ENCODE data around the gene RAD21L1. TPM values are rescaled to one million over a fixed set of nuclear protein-coding genes. Genes with fewer than 3 reads are reported as not detected.

The RAD21L1 gene
- polyA plus RNA-seq, 2 of the 4 experiments (the other 2 are of a cell fraction) = not detected

DNA sequence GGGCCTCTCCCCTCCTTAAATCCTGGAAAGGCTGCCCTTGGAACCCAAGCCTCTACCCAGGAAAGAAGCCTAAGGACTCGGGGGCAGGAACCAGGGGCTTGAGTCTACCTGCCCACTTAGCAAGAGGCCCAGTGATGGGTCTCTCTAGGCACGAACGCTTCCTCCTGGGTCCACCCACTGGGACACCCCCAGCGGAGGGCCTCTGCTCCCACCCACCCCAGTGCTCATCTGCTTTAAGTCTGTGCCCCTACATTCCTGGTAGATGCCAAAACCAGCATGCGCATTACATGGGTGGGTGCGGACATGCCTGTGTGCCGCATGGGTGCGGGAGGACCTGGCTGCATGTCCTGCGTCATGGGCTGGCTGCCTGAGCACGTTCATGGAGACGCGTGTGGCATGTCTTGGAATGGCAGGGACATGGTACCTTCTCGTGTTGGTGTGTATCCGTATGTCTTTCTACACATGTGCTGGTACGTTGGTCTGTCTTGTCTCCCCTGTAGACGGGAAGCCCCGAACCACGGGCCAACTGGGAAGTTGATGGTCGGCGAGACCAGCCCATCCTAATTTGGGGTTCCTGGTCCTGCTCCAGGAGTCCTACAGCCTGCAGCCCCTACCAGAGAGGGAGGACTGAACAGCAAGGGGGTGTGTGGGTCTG lies 69.6 kb downstream of the RAD21L1 start:
- Histone ChIP-seq H3K27ac (no peak overlapping the region), H3K9me3 (no peaks in the 10 kb centered on the region), H3K4me3 (no peak overlapping the region), H3K4me2 (no peak overlapping the region), H3K4me1 (no peaks in the 10 kb centered on the region; the same call in 2 of the 3 replicates)
- ChIA-PET CTCF (interaction anchor here (1.0 kb wide), 1 partner anchor 9 kb away, joined by 3 read pairs; no protein-coding TSS in a partner anchor), POLR2A (no interaction called here)
- DNase-seq (ENCODE audit: low read depth in 1 of 2, low spot score in 1 of 2) (no peak), ATAC-seq (no peak), FAIRE-seq (no peak)
- 90% methylated on average over 20 of the region's 20 CpGs for WGBS (ENCODE audit: missing lambda C conversion rate)
- TF ChIP-seq MAZ (IDR thresholded peaks at IDR 0.05; ENCODE audit: borderline replicate concordance, low read depth, low read length) = no peak
- TF ChIP-seq HDAC2 (IDR thresholded peaks at IDR 0.05) = no peak
- TF ChIP-seq, protein P1, sequence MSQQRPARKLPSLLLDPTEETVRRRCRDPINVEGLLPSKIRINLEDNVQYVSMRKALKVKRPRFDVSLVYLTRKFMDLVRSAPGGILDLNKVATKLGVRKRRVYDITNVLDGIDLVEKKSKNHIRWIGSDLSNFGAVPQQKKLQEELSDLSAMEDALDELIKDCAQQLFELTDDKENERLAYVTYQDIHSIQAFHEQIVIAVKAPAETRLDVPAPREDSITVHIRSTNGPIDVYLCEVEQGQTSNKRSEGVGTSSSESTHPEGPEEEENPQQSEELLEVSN (IDR thresholded peaks at IDR 0.05; ENCODE audit: borderline replicate concordance, low read depth) = no peak
- no peak for TF ChIP-seq POLR2A (IDR thresholded peaks at IDR 0.05; ENCODE audit: low read length)
- no peak for TF ChIP-seq RAD21 (conservative IDR thresholded peaks at IDR 0.05 in 1 of 2, IDR thresholded peaks at IDR 0.05 in 1 of 2)
- TF ChIP-seq CEBPB (IDR thresholded peaks at IDR 0.05) = no peak
- no peak for TF ChIP-seq RCOR1 (IDR thresholded peaks at IDR 0.05; ENCODE audit: low read depth, low read length)
- TF ChIP-seq, protein P2, sequence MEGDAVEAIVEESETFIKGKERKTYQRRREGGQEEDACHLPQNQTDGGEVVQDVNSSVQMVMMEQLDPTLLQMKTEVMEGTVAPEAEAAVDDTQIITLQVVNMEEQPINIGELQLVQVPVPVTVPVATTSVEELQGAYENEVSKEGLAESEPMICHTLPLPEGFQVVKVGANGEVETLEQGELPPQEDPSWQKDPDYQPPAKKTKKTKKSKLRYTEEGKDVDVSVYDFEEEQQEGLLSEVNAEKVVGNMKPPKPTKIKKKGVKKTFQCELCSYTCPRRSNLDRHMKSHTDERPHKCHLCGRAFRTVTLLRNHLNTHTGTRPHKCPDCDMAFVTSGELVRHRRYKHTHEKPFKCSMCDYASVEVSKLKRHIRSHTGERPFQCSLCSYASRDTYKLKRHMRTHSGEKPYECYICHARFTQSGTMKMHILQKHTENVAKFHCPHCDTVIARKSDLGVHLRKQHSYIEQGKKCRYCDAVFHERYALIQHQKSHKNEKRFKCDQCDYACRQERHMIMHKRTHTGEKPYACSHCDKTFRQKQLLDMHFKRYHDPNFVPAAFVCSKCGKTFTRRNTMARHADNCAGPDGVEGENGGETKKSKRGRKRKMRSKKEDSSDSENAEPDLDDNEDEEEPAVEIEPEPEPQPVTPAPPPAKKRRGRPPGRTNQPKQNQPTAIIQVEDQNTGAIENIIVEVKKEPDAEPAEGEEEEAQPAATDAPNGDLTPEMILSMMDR (IDR thresholded peaks at IDR 0.05) = no peak
- TF ChIP-seq FOSB (CRISPR knock-in tag; IDR thresholded peaks at IDR 0.05) = no peak

DNA sequence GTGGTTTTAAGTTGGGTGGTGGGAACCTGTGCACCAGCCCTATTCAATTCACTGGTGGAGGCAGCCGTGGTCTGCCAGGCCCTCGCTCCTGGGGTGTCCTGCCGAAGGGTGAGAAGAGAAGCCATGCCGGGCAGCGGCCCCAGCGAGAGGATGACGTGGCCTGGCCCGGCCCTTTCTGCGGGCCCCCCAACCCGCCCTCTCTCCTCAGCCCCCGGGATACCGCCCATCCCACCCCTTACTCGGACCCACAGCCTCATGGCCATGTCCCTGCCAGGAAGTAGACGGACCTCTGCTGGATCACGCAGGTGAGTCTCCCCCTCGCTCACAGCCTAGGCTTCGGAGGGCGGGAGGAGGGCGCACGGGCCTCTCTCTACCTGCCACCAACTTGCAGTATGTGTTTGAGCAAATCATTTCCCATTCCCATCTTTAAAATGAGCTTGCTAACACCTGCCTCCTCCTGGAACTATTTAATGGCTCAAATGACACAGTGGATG lies 70.3 kb downstream of the RAD21L1 start:
- FAIRE-seq (no peak), DNase-seq (ENCODE audit: low read depth in 1 of 2, low spot score in 1 of 2) (no peak), ATAC-seq (no peak)
- POLR2A ChIA-PET = no interaction called here
- Histone ChIP-seq H3K4me1 (peaks cover 5% of the 10 kb centered on the region; the same call in 1 of the 3 replicates), H3K4me2 (no peak overlapping the region), H3K9me3 (no peaks in the 10 kb centered on the region), H3K27ac (no peak overlapping the region), H3K4me3 (no peak overlapping the region)
- CTCF ChIA-PET = interaction anchor here (0.6 kb wide), 1 partner anchor 42 kb away, joined by 3 read pairs; no protein-coding TSS in a partner anchor
- WGBS (ENCODE audit: missing lambda C conversion rate) = 88% methylated on average over 18 of the region's 20 CpGs
- TF ChIP-seq JUNB (IDR thresholded peaks at IDR 0.05) (no peak), PHF8 (IDR thresholded peaks at IDR 0.05; ENCODE audit: borderline replicate concordance, low read depth) (no peak), MAFK (IDR thresholded peaks at IDR 0.05; ENCODE audit: partially characterized antibody) (no peak), NR3C1 (IDR thresholded peaks at IDR 0.05) (no peak), POLR2A (IDR thresholded peaks at IDR 0.05; ENCODE audit: low read length) (no peak), HOXB13 (CRISPR knock-in tag; IDR thresholded peaks at IDR 0.05; ENCODE audit: low read depth) (no peak), RCOR1 (IDR thresholded peaks at IDR 0.05; ENCODE audit: low read depth, low read length) (no peak), HDAC2 (IDR thresholded peaks at IDR 0.05) (no peak), FOSL2 (IDR thresholded peaks at IDR 0.05) (no peak), FOSL2 (CRISPR knock-in tag; IDR thresholded peaks at IDR 0.05) (no peak), KDM1A (IDR thresholded peaks at IDR 0.05; ENCODE audit: low read depth) (no peak), GATA3 (IDR thresholded peaks at IDR 0.05; ENCODE audit: borderline replicate concordance) (no peak), EHF (CRISPR knock-in tag; IDR thresholded peaks at IDR 0.05) (no peak)
- TF ChIP-seq, protein P3, sequence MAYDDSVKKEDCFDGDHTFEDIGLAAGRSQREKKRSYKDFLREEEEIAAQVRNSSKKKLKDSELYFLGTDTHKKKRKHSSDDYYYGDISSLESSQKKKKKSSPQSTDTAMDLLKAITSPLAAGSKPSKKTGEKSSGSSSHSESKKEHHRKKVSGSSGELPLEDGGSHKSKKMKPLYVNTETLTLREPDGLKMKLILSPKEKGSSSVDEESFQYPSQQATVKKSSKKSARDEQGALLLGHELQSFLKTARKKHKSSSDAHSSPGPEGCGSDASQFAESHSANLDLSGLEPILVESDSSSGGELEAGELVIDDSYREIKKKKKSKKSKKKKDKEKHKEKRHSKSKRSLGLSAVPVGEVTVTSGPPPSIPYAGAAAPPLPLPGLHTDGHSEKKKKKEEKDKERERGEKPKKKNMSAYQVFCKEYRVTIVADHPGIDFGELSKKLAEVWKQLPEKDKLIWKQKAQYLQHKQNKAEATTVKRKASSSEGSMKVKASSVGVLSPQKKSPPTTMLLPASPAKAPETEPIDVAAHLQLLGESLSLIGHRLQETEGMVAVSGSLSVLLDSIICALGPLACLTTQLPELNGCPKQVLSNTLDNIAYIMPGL (CRISPR knock-in tag; IDR thresholded peaks at IDR 0.05; ENCODE audit: borderline replicate concordance) = no peak
- TF ChIP-seq, protein P4, sequence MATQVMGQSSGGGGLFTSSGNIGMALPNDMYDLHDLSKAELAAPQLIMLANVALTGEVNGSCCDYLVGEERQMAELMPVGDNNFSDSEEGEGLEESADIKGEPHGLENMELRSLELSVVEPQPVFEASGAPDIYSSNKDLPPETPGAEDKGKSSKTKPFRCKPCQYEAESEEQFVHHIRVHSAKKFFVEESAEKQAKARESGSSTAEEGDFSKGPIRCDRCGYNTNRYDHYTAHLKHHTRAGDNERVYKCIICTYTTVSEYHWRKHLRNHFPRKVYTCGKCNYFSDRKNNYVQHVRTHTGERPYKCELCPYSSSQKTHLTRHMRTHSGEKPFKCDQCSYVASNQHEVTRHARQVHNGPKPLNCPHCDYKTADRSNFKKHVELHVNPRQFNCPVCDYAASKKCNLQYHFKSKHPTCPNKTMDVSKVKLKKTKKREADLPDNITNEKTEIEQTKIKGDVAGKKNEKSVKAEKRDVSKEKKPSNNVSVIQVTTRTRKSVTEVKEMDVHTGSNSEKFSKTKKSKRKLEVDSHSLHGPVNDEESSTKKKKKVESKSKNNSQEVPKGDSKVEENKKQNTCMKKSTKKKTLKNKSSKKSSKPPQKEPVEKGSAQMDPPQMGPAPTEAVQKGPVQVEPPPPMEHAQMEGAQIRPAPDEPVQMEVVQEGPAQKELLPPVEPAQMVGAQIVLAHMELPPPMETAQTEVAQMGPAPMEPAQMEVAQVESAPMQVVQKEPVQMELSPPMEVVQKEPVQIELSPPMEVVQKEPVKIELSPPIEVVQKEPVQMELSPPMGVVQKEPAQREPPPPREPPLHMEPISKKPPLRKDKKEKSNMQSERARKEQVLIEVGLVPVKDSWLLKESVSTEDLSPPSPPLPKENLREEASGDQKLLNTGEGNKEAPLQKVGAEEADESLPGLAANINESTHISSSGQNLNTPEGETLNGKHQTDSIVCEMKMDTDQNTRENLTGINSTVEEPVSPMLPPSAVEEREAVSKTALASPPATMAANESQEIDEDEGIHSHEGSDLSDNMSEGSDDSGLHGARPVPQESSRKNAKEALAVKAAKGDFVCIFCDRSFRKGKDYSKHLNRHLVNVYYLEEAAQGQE (IDR thresholded peaks at IDR 0.05) = no peak
- TF ChIP-seq, protein P1 (IDR thresholded peaks at IDR 0.05; ENCODE audit: borderline replicate concordance, low read depth) = no peak
- TF ChIP-seq, protein P5, sequence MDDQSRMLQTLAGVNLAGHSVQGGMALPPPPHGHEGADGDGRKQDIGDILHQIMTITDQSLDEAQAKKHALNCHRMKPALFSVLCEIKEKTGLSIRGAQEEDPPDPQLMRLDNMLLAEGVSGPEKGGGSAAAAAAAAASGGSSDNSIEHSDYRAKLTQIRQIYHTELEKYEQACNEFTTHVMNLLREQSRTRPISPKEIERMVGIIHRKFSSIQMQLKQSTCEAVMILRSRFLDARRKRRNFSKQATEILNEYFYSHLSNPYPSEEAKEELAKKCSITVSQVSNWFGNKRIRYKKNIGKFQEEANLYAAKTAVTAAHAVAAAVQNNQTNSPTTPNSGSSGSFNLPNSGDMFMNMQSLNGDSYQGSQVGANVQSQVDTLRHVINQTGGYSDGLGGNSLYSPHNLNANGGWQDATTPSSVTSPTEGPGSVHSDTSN (IDR thresholded peaks at IDR 0.05) = no peak
